Activated CD4-positive, alpha-beta T cell treated with anti-CD3 and anti-CD28 coated beads, Interleukin-2, amount 10 ng/mL, durations not matched to agents 24 days and 14 days (primary cell): ENCODE measurements around the gene CFAP100. TPM values are rescaled to one million over a fixed set of nuclear protein-coding genes. Genes with fewer than 3 reads are reported as not detected.

Experiments used
- DNase-seq: peaks from one replicate; pipeline ENCODE4 v3.0.0; 2022
- H3K27ac Mint-ChIP-seq: one replicate; pipeline ENCODE4 v1.8.0; 2022; ENCODE audit warnings: mild to moderate bottlenecking, mixed read lengths
- H3K27me3 Mint-ChIP-seq: one replicate; pipeline ENCODE4 v1.8.0; 2022; ENCODE audit warnings: mixed read lengths
- H3K36me3 Mint-ChIP-seq: one replicate; pipeline ENCODE4 v1.8.0; 2022; ENCODE audit warnings: low read depth, mild to moderate bottlenecking, mixed read lengths
- H3K4me1 Mint-ChIP-seq: one replicate; pipeline ENCODE4 v1.8.0; 2021; ENCODE audit warnings: mixed read lengths
- H3K4me3 Mint-ChIP-seq: one replicate; pipeline ENCODE4 v1.8.0; 2022; ENCODE audit warnings: mild to moderate bottlenecking, moderate library complexity, mixed read lengths
- H3K9me3 Mint-ChIP-seq: one replicate; pipeline ENCODE4 v1.8.0; 2021; ENCODE audit warnings: mixed read lengths
- intact Hi-C: fragments of 100-400 bp; cut with micrococcal nuclease; formaldehyde crosslinking; loops from one replicate; pipeline ENCODE4 v1.15.1; 2023
- total RNA-seq: library from RNA; stranded (reverse); gene quantifications from 2 replicates; pipeline ENCODE4 v1.2.3, GENCODE V29; 2022

The CFAP100 gene
- total RNA-seq, 1 donor from 2014 or later, result not detected

- Mint-ChIP-seq H3K27me3 (no peaks in the 10 kb centered on the region), H3K4me1 (no peaks in the 10 kb centered on the region), H3K27ac (no peak overlapping the region), H3K4me3 (no peak overlapping the region), H3K36me3 (peaks cover 2% of the 10 kb centered on the region), H3K9me3 (peaks cover 13% of the 10 kb centered on the region)
- DNase-seq, result no peak
- intact Hi-C loops, result no loop called here
These were observed 27.4 kb downstream of the CFAP100 start for GRCh38 chr3:126422121-126422520.

DNA sequence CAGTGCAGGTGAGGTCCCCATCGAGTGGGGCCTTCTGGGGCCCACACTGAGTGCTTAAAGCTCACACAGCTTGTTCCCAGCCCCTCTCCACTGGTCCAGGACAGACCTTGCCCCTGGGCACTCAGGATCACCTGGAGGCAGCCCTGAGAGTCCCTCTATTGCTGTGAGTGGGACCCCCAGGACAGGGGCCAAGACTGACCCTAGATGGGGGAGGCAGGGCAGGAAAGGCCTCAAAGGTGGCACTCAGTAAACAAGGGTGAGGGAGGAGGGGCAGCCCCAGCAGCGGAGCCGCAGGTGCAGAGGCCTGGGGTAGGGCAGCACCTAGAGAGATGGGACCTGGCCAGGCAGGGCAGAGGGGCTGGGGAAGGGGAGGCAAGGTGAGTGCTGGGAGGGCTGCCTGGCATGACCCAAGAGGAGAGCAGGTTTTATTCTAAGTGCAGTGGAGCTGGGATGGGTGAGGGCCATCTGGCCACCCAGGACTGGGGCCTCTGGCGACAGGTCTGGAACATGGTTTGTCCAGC, 27.9 kb downstream of the CFAP100 start:
- H3K27ac Mint-ChIP-seq, result no peak overlapping the region
- no peaks in the 10 kb centered on the region for H3K4me1 Mint-ChIP-seq
- no peak for DNase-seq
- H3K9me3 Mint-ChIP-seq, result peaks cover 13% of the 10 kb centered on the region
- H3K36me3 Mint-ChIP-seq, result peaks cover 2% of the 10 kb centered on the region
- H3K4me3 Mint-ChIP-seq, result no peak overlapping the region
- intact Hi-C loops, result no loop called here
- H3K27me3 Mint-ChIP-seq, result no peaks in the 10 kb centered on the region

DNA sequence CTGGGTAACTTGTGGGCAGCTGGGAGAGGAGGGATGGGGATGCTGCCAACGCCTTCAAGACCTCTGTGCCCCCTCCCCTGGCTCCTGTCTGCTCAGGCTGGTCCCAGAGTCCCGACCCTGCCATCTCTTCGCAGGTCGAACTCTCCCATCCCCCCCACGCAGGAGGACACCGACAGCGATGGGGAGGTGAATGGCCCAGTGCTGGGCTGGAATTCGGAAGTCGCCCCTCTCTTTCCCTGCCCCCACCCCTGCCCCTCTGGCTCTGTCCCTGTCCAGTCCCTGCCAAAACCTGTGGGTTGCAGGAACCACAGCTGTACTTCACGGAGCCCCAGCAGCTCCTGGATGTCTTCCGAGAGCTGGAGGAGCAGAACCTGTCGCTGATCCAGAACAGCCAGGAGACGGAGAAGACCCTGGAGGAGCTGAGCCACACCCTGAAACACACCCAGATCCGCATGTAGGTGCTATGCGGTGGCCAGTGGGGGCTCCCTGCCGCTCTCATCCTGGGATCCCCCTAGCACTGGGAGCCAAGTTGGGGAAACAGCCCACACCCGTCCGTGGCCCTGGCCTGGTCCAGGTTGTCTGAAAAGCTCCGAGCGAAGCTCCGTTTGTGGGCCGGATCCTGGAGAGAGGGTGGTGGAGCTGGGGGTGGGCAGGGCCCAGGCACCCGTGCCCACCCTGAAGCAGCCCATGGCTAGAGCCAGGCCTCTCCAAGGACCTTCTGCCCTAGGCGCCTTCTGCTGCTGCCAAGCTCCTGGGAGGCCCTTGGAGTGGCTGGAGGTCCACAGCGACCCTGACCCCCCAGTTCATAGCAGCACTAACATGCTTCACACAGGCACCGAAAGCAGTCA, 28.7 kb downstream of the CFAP100 start:
- no peak for DNase-seq
- Mint-ChIP-seq H3K27ac (no peak overlapping the region), H3K9me3 (peaks cover 13% of the 10 kb centered on the region), H3K36me3 (peaks cover 2% of the 10 kb centered on the region), H3K27me3 (no peaks in the 10 kb centered on the region), H3K4me3 (no peak overlapping the region), H3K4me1 (no peaks in the 10 kb centered on the region)
- intact Hi-C loops, result no loop called here

GRCh38 chr3:126424039-126424717, 29.5 kb downstream of the CFAP100 start:
- Mint-ChIP-seq H3K36me3 (peaks cover 2% of the 10 kb centered on the region), H3K27ac (no peak overlapping the region), H3K4me3 (no peak overlapping the region), H3K27me3 (no peaks in the 10 kb centered on the region), H3K9me3 (peaks cover 13% of the 10 kb centered on the region), H3K4me1 (no peaks in the 10 kb centered on the region)
- intact Hi-C loops, result no loop called here
- DNase-seq, result no peak

GRCh38 chr3:126424751-126425150, 30.0 kb downstream of the CFAP100 start:
- Mint-ChIP-seq H3K4me3 (no peak overlapping the region), H3K9me3 (peaks cover 13% of the 10 kb centered on the region), H3K27me3 (no peaks in the 10 kb centered on the region), H3K27ac (no peak overlapping the region), H3K4me1 (no peaks in the 10 kb centered on the region), H3K36me3 (peaks cover 2% of the 10 kb centered on the region)
- intact Hi-C loops, result no loop called here
- DNase-seq, result no peak

GRCh38 chr3:126431103-126431534, 36.4 kb downstream of the CFAP100 start:
- H3K4me1 Mint-ChIP-seq, result no peaks in the 10 kb centered on the region
- no peak for DNase-seq

DNA sequence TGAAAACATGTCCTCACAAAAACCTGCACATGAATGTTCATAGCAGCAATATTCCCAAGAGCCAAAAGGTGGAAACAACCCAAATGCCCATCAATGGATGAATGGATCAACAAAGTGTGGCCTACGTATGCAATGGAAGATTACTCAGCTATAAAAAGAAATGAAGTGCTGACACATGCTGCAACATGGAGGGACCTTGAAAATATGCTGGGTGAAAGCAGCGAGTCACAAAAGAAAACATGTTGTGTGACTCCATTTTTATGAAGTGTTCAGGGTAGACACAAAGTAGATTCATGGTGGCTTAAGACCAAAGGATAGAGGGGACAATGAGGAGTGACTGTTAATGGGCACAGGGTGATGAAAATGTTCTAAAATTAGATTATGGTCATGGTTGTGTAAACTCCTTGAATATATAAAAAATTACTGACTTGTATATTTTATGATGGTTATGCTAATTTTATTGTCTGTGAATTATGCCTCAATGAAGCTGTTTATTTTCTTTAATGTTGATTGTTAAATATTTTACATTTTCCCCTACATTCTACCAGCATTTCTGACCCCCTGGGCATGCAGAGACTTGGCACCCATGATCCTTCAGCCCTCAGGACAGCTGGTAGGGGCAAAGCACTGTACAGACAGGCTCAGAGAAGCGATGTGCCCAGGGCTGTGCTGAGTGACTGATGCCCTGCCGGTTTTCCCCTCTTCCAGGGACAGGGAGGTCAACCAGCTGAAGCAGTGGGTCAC, 37.8 kb downstream of the CFAP100 start:
- Mint-ChIP-seq H3K27me3 (no peaks in the 10 kb centered on the region), H3K9me3 (no peaks in the 10 kb centered on the region), H3K4me3 (no peak overlapping the region), H3K27ac (no peak overlapping the region), H3K36me3 (peaks cover 1% of the 10 kb centered on the region), H3K4me1 (no peaks in the 10 kb centered on the region)
- DNase-seq, result no peak
- intact Hi-C loops, result no loop called here

More at GRCh38 chr3:126431103-126431534, 36.4 kb downstream of the CFAP100 start:
- no peaks in the 10 kb centered on the region for H3K27me3 Mint-ChIP-seq
- H3K36me3 Mint-ChIP-seq, result peaks cover 3% of the 10 kb centered on the region
- H3K9me3 Mint-ChIP-seq, result peaks cover 6% of the 10 kb centered on the region
- no peak overlapping the region for H3K4me3 Mint-ChIP-seq
- intact Hi-C loops, result no loop called here
- no peak overlapping the region for H3K27ac Mint-ChIP-seq

GRCh38 chr3:126433105-126433430, 38.4 kb downstream of the CFAP100 start:
- no peaks in the 10 kb centered on the region for H3K4me1 Mint-ChIP-seq
- no peak overlapping the region for H3K4me3 Mint-ChIP-seq
- DNase-seq, result no peak
- no peak overlapping the region for H3K27ac Mint-ChIP-seq
- no peaks in the 10 kb centered on the region for H3K9me3 Mint-ChIP-seq
- peaks cover 1% of the 10 kb centered on the region for H3K36me3 Mint-ChIP-seq
- H3K27me3 Mint-ChIP-seq, result no peaks in the 10 kb centered on the region
- intact Hi-C loops, result no loop called here

GRCh38 chr3:126433496-126434263, 39.0 kb downstream of the CFAP100 start:
- no peaks in the 10 kb centered on the region for H3K27me3 Mint-ChIP-seq
- DNase-seq, result no peak
- no peak overlapping the region for H3K4me3 Mint-ChIP-seq
- H3K4me1 Mint-ChIP-seq, result no peaks in the 10 kb centered on the region
- H3K9me3 Mint-ChIP-seq, result no peaks in the 10 kb centered on the region
- H3K36me3 Mint-ChIP-seq, result peaks cover 1% of the 10 kb centered on the region
- intact Hi-C loops, result no loop called here
- no peak overlapping the region for H3K27ac Mint-ChIP-seq

DNA sequence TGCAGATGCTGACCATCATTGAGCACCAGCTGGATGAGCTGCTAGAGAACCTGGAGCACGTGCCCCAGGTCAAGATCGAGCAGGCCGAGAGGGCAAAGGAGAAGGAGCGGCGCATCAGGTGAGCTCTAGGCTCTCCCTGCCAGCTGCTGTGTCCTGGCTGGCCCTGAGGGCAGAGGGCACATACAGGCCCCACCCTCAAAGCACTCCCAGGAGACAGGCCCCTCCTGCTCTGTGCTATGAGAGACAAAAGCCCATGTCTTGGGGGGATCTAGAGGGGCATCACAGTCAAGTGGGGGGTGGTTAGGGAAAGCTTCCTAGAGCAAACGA, 39.5 kb downstream of the CFAP100 start:
- Mint-ChIP-seq H3K4me1 (no peaks in the 10 kb centered on the region), H3K27ac (no peak overlapping the region)

GRCh38 chr3:126434931-126435411, 40.3 kb downstream of the CFAP100 start:
- H3K36me3 Mint-ChIP-seq, result peaks cover 5% of the 10 kb centered on the region
- intact Hi-C loops, result no loop called here
- H3K27ac Mint-ChIP-seq, result no peak overlapping the region
- H3K9me3 Mint-ChIP-seq, result no peaks in the 10 kb centered on the region
- no peak for DNase-seq
- H3K4me1 Mint-ChIP-seq, result no peaks in the 10 kb centered on the region
- no peak overlapping the region for H3K4me3 Mint-ChIP-seq
- H3K27me3 Mint-ChIP-seq, result no peaks in the 10 kb centered on the region

More for the DNA sequence above, 39.5 kb downstream of the CFAP100 start:
- Mint-ChIP-seq H3K4me3 (no peak overlapping the region), H3K36me3 (peaks cover 3% of the 10 kb centered on the region), H3K27me3 (no peaks in the 10 kb centered on the region), H3K9me3 (no peaks in the 10 kb centered on the region)
- intact Hi-C loops, result no loop called here
- no peak for DNase-seq

- Mint-ChIP-seq H3K36me3 (peaks cover 5% of the 10 kb centered on the region), H3K9me3 (no peaks in the 10 kb centered on the region), H3K4me3 (no peak overlapping the region), H3K4me1 (no peaks in the 10 kb centered on the region), H3K27ac (peak overlapping the region; percentile 15), H3K27me3 (no peaks in the 10 kb centered on the region)
- DNase-seq, result no peak
- intact Hi-C loops, result no loop called here
These were observed 41.0 kb downstream of the CFAP100 start for GRCh38 chr3:126435456-126436315.
